Central memory CD4-positive, alpha-beta T cell (primary cell): ENCODE data around the gene ASIC2.
"Not testable (repeated sequence)": the region's sequence is repeated elsewhere in the genome, so short reads cannot be mapped to it uniquely, and the experiment has no call there.

Experiments
- DNase-seq: peaks from one replicate; pipeline ENCODE4 v3.0.0; 2022

Gene ASIC2

GRCh38 chr17:32969231-32969630 is 323.9 kb downstream of the ASIC2 start:
- not testable (repeated sequence) for DNase-seq

- no peak for DNase-seq
Measured at GRCh38 chr17:32964541-32964940, 328.6 kb downstream of the ASIC2 start.
